ENCODE data around the gene HSPB2. TPM values are rescaled to one million over a fixed set of nuclear protein-coding genes. Genes with fewer than 3 reads are reported as not detected.

HSPB2 gene
- total and polyA plus RNA-seq, 2 of the 8 experiments (the other 6 are each of a cell fraction or from before 2014, with no cell fraction given): 0.32 to 0.86 TPM

GRCh38 chr11:111947143-111947542 lies 34.6 kb downstream of the HSPB2 start:
- Histone ChIP-seq H2BK5ac (ENCODE audit: low read depth, low read length) (no peak overlapping the region), H3K4me2 (ENCODE audit: insufficient read depth in 1 of 2, low read depth in 2 of 2, low read length in 2 of 2) (no peak overlapping the region), H3K79me1 (ENCODE audit: low read depth, low read length) (0 out of 2 replicates have a peak, but pooled peaks cover 2% of the 10 kb centered on the region), H3K27me3 (replicated peaks in 1 of 4; ENCODE audit: control insufficient read depth in 3 of 4, extremely low read depth in 1 of 4, insufficient read depth in 3 of 4, low read length in 3 of 4) (no peaks in the 10 kb centered on the region), H3K27ac (ENCODE audit: low read depth, low read length) (no peak overlapping the region), H3K4me3 (ENCODE audit: extremely low read depth in 1 of 4, insufficient read depth in 2 of 4, low read depth in 3 of 4, low read length in 4 of 4) (no peak overlapping the region), H3K23ac (ENCODE audit: insufficient read length) (no peak overlapping the region), H4K91ac (replicated peaks; ENCODE audit: insufficient read length, low read length) (no peak overlapping the region), H3K23me2 (ENCODE audit: low read depth, low read length) (no peaks in the 10 kb centered on the region), H3K79me2 (ENCODE audit: control insufficient read depth in 1 of 2, insufficient read depth in 2 of 2, low read length in 2 of 2) (no peaks in the 10 kb centered on the region), H2BK120ac (replicated peaks; ENCODE audit: low read depth, low read length) (no peak overlapping the region), H3K18ac (ENCODE audit: extremely low read depth, low read length) (no peak overlapping the region), H3K4ac (replicated peaks; ENCODE audit: insufficient read length, low read depth, low read length) (no peak overlapping the region), H3K4me1 (replicated peaks in 1 of 4; ENCODE audit: control insufficient read depth in 3 of 4, insufficient read depth in 4 of 4, low read length in 3 of 4) (peaks cover 0 to 2% (median 0%) of the 10 kb centered on the region in 4 experiments; a peak in 1 of 7 replicates), H4K5ac (ENCODE audit: insufficient read length, low read depth, low read length) (no peak overlapping the region), H3K14ac (ENCODE audit: insufficient read length) (no peak overlapping the region), H2BK15ac (ENCODE audit: low read length) (no peak overlapping the region), H2AK5ac (ENCODE audit: low read depth, low read length) (no peak overlapping the region), H3K9ac (replicated peaks in 1 of 4; ENCODE audit: extremely low read depth in 1 of 4, low read depth in 3 of 4, low read length in 3 of 4) (no peak overlapping the region; a peak in 1 of 7 replicates), H2BK12ac (ENCODE audit: low read depth, low read length) (no peak overlapping the region), H4K8ac (ENCODE audit: extremely low read depth, insufficient read depth, low read length) (no peak overlapping the region), H4K20me1 (replicated peaks in 1 of 2; ENCODE audit: control insufficient read depth in 1 of 2, insufficient read depth in 2 of 2, low read length in 2 of 2) (no peaks in the 10 kb centered on the region), H3K36me3 (ENCODE audit: control insufficient read depth in 2 of 4, insufficient read depth in 4 of 4, low read length in 3 of 4) (peaks cover 0 to 3% (median 0%) of the 10 kb centered on the region in 4 experiments; a peak in 1 of 8 replicates), H2AFZ (ENCODE audit: low read length) (no peak overlapping the region), H2BK20ac (ENCODE audit: low read length) (no peak overlapping the region), H3K56ac (replicated peaks; ENCODE audit: insufficient read length, low read depth, low read length) (no peak overlapping the region), H3K9me3 (ENCODE audit: insufficient read depth in 2 of 2, low read depth in 1 of 2, low read length in 1 of 2) (no peaks in the 10 kb centered on the region)
- DNase-seq (ENCODE audit: low read depth in 1 of 2, low spot score in 2 of 2) (no peak), FAIRE-seq (no peak)
- CTCF ChIA-PET (ENCODE audit: partially characterized antibody): interaction anchor here (1.1 to 25.5 kb wide), 4 partner anchors 11 to 33 kb away, joined by 3 to 565 read pairs (median 3); no protein-coding TSS in a partner anchor
- TF ChIP-seq SP2 (IDR thresholded peaks at IDR 0.05; ENCODE audit: low read length) (no peak), POLR2A (IDR thresholded peaks at IDR 0.05; ENCODE audit: control extremely low read depth in 1 of 2, low read depth in 2 of 2, low read length in 2 of 2) (no peak), ATF3 (IDR thresholded peaks at IDR 0.05; ENCODE audit: insufficient read depth, low read depth, low read length) (no peak)
- POLR2A ChIA-PET (ENCODE audit: partially characterized antibody): no interaction called here
